ENCODE data around the gene C2orf49.
"Not testable (repeated sequence)": the region's sequence is repeated elsewhere in the genome, so short reads cannot be mapped to it uniquely, and the experiment has no call there.

The C2orf49 gene

DNA sequence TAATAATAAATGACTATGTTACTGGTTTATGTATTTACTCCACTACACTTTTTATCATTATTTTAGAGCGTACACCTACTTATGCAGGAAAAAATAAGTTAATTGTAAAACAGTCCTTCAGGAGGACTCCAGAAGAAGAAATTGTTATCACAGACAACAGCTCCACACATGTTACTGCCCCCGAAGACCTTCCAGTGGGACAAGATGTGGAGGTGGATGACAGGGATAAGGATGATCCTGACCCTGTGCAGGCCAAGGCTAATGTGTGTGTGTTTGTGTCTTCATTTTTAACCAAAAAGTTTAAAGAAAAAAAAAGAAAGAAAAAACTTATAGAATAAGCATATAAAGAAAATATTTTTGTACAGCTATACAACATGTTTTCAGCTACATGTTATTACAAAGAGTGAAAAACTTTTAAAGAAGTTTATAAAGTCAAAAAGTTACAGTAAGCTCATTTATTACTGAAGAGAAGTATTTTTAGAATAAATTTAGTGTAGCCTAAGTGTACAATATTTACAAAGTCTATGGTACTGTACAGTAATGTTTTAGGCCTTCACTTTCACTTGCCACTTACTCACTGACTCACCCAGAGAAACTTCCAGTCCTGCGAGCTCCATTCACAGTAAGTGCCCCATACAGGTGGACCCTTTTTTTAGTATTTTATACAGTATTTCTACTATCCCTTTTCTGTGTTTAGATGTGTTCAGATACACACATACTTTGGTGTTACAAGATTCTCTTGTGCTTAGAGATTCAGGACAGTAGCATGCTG, 15.3 kb upstream of the C2orf49 start:
- no peak for DNase-seq

DNA sequence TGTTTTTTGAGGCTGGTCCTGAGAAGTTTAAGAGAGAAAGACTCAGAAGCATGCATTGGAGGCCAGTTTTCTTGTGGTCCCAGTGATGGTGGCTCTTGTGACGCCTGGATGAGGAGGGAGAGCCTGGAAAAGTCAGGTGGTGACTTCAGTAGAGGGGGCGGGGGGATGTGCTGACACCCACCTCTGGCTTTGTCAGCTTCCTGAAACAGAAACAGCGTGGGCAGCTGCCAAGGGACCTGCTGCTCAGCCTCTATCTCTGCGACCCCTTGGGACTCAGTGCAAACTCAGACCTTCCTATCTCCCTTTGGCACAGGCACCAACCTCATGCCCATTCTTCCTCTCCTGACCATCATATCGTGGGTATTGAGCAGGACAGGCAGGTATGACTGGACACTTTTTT, 14.2 kb upstream of the C2orf49 start:
- DNase-seq = no peak

DNA sequence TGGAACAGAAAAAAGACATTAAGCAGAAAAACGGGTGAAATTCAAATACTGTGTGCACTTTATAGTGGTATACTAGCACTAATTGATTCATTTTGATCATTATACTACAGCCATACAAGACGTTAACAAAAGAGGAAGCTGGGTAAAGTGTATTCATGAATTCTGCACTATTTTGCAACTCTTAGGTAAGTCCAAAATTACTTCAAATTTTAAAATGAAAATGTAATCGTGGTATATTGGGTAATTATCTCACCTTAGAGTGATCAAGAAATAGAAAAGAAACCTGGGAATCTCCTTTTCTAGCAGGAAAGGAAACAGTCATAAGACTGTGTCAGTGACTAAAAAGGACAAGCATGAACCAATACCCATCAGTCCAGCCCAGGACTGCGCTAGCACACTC, 13.2 kb upstream of the C2orf49 start:
- DNase-seq = no peak

DNA sequence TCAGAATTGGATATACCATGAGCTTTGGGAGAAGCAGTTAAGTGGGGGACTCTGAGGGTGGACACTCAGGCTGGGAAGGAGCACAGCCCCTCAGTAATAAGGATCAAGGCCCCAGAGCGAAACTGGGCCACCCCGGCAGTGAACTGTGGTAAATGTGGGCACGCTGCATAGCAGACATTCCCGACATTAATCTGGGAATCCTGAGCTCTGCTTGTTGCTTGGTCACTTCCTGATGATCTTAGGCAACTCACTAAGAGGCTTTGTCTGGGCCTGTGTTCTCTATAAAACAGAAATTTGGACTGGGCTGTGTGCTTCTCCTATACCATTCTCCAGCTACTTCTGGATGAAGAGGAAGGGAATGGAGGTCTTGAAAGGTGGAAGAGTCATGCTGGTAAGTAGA, 12.6 kb upstream of the C2orf49 start:
- DNase-seq = no peak

DNA sequence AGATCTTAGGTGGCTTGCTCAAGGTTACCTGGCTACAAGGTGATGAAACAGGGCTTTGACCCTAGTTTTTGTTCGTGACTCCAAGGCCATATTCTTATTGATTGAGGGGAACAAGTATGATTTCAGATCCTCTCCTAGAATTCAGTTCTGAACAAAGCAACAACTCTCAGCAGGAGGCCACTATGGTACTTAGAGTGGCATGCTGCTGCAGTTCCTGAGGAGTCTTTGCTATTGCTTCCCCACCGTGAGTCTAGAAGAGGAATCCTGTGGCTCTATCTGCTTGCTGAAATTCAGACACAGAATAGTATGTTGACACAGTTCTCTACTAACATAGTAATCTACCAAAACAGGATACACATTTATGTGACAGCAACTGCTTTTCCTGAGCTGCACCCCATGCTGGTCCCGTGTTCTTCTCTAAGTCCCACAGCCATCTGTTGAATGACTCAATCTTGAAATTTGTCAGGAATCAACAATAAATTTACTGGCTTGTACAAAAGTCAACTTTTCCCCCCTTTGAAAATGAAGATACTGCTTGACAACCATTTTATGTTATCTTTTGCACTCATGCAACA, 11.9 kb upstream of the C2orf49 start:
- no peak for DNase-seq

GRCh38 chr2:105327271-105327670, 10.1 kb upstream of the C2orf49 start:
- not testable (repeated sequence) for DNase-seq

GRCh38 chr2:105327690-105328089, 9.7 kb upstream of the C2orf49 start:
- no peak for DNase-seq

DNA sequence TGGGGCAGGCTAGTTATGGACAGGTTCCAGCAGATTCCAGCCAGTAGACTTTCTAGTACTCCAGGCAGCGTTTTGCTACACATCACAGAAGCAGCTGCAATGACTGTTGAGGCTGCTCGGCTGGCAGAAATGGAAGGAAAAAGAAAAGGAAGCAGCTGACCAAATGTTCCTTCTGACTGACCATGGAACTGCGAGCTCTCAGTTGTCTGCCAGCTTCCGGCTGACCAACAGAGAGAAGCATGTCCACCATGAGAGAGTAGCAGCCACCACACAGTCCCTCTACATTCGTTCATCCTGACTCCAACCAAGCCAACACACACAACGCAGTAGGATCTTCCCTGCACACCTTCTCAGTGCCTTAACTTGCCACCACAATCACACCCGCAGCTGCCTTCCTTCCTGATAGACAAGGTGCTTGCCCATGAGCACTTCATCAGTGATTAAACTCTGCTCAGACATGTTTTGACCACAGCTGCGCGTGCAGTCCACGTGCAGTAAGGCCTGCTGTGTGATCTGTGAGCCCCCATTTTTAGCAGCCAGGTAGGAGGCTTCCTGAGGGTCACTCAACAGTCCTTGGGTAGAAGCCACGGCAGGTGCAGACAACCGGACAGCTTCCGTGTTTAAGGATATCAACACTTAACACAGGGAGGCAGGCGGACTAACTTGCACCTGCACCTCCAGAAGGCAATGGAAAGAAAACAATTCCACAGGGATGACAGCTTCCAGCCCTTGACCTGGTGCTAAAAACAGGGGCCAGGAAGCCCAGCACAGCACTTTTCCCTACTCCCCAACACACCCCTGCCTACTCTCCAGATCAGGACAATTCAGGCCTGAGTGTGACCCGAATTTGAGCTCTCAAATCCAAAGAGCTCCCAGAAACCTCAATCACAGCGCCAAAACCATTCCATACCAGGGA, 8.8 kb upstream of the C2orf49 start:
- DNase-seq = peak; percentile 40 to 44

DNA sequence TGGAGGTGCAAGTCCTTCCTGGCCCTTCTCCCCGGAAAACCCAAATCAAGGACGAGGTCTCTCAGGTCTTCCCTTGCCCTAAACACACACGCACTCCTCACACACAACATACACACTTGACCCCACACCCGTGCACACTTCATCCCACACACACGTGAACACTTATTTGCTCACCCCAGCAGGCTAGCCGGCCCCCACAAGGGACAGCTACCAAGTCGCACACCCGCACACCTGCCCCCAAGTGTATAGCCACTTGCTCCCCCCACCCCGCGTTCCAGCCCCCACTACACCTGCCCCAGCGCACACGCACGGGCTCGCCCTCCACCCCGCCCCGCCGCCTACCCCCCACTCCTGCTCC, 8.2 kb upstream of the C2orf49 start:
- DNase-seq = peak in 1 of 2 experiments; percentile 43

DNA sequence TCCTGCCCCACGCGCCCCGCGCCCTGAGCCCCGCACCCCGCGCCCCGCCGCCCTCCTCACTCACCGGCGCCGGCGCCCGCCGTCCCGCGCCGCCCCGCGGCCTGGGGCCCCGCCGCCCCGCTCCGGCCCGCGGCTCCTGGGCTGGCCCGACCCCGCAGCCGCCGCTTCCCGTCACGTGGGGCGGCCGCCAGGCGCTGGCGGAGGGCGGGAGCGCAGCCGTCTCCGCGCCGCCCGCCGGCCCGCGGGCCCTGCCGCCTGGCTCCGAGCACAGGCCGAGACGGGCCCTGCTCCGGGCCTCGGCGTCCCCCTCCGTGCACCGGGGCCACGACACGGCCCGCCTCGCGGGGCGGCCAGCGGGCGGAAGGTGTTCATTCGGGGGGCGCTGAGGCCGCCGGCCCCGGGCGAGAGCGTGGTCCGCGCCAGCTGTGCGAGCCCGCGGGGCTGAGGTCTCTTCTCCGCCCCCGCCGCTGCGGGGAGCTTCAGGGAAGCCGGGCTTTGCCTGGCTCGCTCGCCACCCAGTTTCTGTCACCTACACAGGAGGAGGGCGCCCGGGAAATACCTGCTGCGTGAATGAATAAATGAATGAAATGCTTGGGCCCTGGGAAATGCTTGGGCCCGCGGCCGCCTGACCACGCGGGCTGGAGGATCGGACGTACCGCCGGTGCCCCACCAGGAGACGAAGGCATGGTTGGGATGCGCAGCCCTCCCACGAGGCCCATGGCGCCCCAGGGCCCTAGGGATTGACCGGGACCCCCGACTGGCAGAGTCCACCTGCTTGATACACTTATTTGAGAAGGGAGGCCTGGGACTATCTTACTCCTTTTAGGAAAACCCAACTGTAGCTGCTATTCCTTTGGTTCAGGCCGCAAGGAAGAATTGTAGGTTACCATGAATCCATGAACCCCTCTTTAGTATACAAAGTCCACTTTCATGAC, 7.5 kb upstream of the C2orf49 start, which contains the start of gene TGFBRAP1:
TSS of gene TGFBRAP1 (minus strand) at position 175 of the 935 bp plus-strand sequence. CDS start 21,434 bp downstream, outside the sequence.
- peak in 1 of 2 experiments; percentile 70 for DNase-seq

GRCh38 chr2:105330681-105331375, 6.5 kb upstream of the C2orf49 start:
- DNase-seq = no peak

- no peak for DNase-seq
These were observed 3.1 kb upstream of the C2orf49 start for GRCh38 chr2:105334211-105334610.

DNA sequence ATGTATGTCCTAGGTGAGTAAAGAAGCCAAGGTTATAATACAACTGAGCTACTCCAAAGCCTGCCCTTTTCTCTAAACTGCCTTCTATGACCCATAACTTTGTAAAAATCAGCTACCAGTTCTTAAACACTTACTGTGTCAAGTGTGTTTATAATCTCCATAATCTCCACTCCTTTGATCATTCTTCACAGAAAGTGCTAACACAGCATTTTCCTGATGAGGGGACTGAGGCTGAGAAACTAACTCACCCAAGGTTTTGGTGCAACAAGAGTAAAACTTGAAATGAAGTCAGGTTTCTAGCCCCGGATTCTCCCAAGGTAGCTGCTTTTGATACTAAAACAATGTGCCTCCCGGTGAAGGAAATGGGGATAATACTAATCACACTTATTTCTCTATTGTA, 1.9 kb upstream of the C2orf49 start:
- no peak for DNase-seq

DNA sequence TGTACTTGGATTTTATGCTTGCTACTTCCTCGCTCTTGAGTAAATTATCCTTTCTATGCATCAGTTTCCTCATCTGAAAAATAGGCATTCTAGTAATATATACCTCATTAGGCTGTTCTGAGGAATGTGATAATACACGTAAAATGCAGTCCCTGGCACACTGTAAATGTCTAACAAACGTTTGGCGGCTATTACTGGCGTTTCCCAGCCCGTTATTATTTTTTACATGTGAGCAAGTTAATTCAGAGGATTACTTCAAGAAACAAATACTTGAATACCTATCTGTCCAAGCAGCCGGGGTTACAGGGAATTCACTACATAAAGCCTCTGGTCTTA, 586 bp upstream of the C2orf49 start:
- no peak for DNase-seq

- peak in 1 of 2 experiments; percentile 18 for DNase-seq
These were observed 663 bp downstream of the C2orf49 start for GRCh38 chr2:105338020-105338385.

DNA sequence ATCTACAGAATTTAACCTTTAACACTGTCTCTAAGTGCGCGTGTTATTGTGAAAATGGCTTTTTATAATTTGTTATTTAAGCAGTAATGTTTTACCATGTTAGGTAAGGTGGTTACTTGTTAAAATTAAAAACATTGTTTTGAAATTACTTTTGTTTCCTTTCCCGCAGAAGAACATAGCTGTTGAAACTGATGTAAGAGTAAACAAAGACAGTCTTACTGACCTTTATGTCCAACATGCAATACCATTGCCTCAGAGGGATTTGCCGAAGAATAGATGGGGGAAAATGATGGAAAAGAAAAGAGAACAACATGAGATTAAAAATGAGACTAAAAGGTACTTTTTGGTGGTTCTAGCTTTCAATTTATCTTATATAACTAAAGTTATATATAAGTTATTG, 2.1 kb downstream of the C2orf49 start:
- DNase-seq = no peak

GRCh38 chr2:105344704-105345345, 7.5 kb downstream of the C2orf49 start:
- DNase-seq = peak; percentile 13 to 47

DNA sequence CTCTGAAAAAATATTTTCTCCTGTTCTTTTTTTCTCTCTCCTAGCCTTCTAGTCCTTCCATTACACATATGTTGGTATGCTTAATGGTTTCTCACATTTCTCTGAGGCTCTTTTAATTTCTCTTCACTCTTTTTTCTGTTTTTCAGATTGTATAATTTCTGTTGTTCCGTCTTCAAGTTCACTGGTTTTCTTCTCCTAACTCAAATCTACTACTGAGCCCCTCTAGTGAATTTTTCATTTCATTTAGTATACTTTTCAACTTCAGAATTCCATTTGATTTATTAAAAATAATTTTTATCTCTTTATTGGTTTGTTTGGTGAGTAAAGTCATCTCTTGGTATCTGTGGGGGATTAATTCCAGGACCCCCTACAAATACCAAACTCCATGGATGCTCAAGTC, 19.8 kb downstream of the C2orf49 start:
- DNase-seq = no peak

- no peak for DNase-seq
These were observed 21.3 kb downstream of the C2orf49 start for GRCh38 chr2:105358593-105358992.

- DNase-seq = no peak
These were observed 24.0 kb downstream of the C2orf49 start for GRCh38 chr2:105361102-105361889.

Data from NCI-H526 (cell line).